ENCODE measurements around the gene PCDHGC5.

Gene PCDHGC5

GRCh38 chr5:141529873-141530272 lies 41.0 kb downstream of the PCDHGC5 start:
- no peak for DNase-seq (ENCODE audit: low read depth in 3 of 3)

- DNase-seq (ENCODE audit: low read depth in 3 of 3), result no peak
Measured at GRCh38 chr5:141532726-141533125, 43.8 kb downstream of the PCDHGC5 start.

- DNase-seq (ENCODE audit: low read depth in 3 of 3), result no peak
Measured at GRCh38 chr5:141533897-141534296, 45.0 kb downstream of the PCDHGC5 start.

- DNase-seq (ENCODE audit: low read depth in 3 of 3), result no peak
Measured at GRCh38 chr5:141534492-141535213, 45.8 kb downstream of the PCDHGC5 start.

All from stimulated activated CD4-positive, alpha-beta T cell treated with anti-CD3 and anti-CD28 coated beads, TNF-alpha, amount 100 ng/mL, for 4 hours (primary cell).